Measurements from ENCODE around the gene FGD4. TPM values are rescaled to one million over a fixed set of nuclear protein-coding genes. Genes with fewer than 3 reads are reported as not detected.

Gene FGD4
- total RNA-seq, 4 donors from 2014 or later = 85.8 to 135 (median 123) TPM

GRCh38 chr12:32577328-32577727 lies 178.0 kb downstream of the FGD4 start:
- Histone ChIP-seq H3K36me3 (peaks cover 0 to 41% (median 0%) of the 10 kb centered on the region in 3 donors), H3K9me3 (no peaks in the 10 kb centered on the region), H3K4me1 (no peaks in the 10 kb centered on the region), H3K27me3 (no peaks in the 10 kb centered on the region), H3K4me3 (no peak overlapping the region), H3K27ac (no peak overlapping the region)
- TF ChIP-seq CTCF (IDR thresholded peaks at IDR 0.05) = no peak
- TF ChIP-seq POLR2A (IDR thresholded peaks at IDR 0.05) = no peak
- no peak for DNase-seq

GRCh38 chr12:32583534-32583933 lies 184.2 kb downstream of the FGD4 start:
- DNase-seq = no peak
- Histone ChIP-seq H3K27me3 (no peaks in the 10 kb centered on the region), H3K4me1 (no peaks in the 10 kb centered on the region), H3K27ac (no peak overlapping the region), H3K4me3 (no peak overlapping the region), H3K36me3 (peaks cover 0 to 32% (median 0%) of the 10 kb centered on the region in 3 donors), H3K9me3 (no peaks in the 10 kb centered on the region)
- TF ChIP-seq POLR2A (IDR thresholded peaks at IDR 0.05) (no peak), CTCF (IDR thresholded peaks at IDR 0.05) (no peak)

- Histone ChIP-seq H3K27ac (no peak overlapping the region), H3K4me1 (no peaks in the 10 kb centered on the region), H3K9me3 (no peaks in the 10 kb centered on the region), H3K36me3 (peaks cover 0 to 24% (median 0%) of the 10 kb centered on the region in 3 donors), H3K27me3 (no peaks in the 10 kb centered on the region), H3K4me3 (no peak overlapping the region)
- no peak for DNase-seq
- TF ChIP-seq POLR2A (IDR thresholded peaks at IDR 0.05) = no peak
- TF ChIP-seq CTCF (IDR thresholded peaks at IDR 0.05) = no peak
Observed at GRCh38 chr12:32585680-32586079, 186.3 kb downstream of the FGD4 start.

- DNase-seq = no peak
- TF ChIP-seq CTCF (IDR thresholded peaks at IDR 0.05) (no peak), POLR2A (IDR thresholded peaks at IDR 0.05) (no peak)
- Histone ChIP-seq H3K36me3 (peaks cover 0 to 24% (median 0%) of the 10 kb centered on the region in 3 donors), H3K4me3 (no peak overlapping the region), H3K4me1 (no peaks in the 10 kb centered on the region), H3K27ac (no peak overlapping the region), H3K9me3 (no peaks in the 10 kb centered on the region), H3K27me3 (no peaks in the 10 kb centered on the region)
Observed at GRCh38 chr12:32586390-32586789, 187.0 kb downstream of the FGD4 start.

GRCh38 chr12:32587581-32588495 lies 188.5 kb downstream of the FGD4 start:
- Histone ChIP-seq H3K4me1 (no peaks in the 10 kb centered on the region), H3K36me3 (peaks cover 0 to 11% (median 0%) of the 10 kb centered on the region in 3 donors), H3K4me3 (no peak overlapping the region), H3K27ac (no peak overlapping the region), H3K27me3 (no peaks in the 10 kb centered on the region), H3K9me3 (no peaks in the 10 kb centered on the region)
- no peak for DNase-seq
- TF ChIP-seq POLR2A (IDR thresholded peaks at IDR 0.05) = no peak
- no peak for TF ChIP-seq CTCF (IDR thresholded peaks at IDR 0.05)
